ENCODE results near the gene CYGB.

CYGB gene

DNA sequence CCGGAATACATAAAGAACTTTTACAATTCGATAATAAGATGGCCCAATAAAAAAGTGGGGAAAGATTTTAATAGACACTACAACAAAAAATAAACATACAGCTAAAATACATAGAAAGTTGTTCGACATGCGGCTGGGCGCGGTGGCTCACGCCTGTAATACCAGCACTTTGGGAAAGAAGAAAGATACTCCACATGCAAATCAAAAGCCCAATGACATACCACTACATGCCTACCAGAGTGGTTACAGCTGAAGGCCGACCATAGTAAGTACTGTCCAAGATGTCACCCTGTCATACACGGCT, 11.7 kb upstream of the CYGB start:
- DNase-seq: no peak

GRCh38 chr17:76548378-76549214, 11.1 kb upstream of the CYGB start:
- no peak for DNase-seq

- DNase-seq: no peak
These were observed 10.2 kb upstream of the CYGB start for GRCh38 chr17:76547642-76548202.

- DNase-seq: no peak
These were observed 9.7 kb upstream of the CYGB start for GRCh38 chr17:76547183-76547641.

DNA sequence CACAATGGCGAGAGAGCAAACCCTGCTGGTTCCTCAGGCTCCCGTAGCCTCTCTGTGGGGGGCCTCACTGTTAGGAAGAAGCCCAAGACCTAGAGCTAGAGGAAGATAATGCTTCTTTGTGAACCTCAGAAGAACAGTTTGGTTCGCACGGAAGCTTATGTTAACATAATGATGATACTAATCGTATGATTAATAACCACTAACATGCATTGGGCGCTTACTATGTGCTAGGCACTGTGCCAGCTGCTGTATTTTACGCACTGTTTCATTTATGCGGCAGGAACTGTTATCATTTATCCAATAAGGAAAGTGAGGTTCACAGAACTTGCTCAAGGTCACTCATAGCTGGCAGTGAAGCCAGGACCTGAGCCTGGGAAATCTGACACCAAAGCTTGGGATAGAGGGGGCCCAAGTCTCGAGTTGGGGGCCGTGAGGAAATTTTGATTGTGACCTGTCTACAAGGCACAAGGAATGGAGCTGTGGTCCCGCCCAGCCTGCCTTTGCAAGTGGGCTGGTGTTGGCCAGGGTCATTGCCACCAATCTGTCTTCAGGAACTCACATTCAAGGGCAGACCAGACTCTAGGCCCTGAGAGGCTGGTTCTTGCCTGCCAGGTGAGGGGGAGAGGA, 9.2 kb upstream of the CYGB start:
- DNase-seq: no peak

- no peak for DNase-seq
These were observed 8.5 kb upstream of the CYGB start for GRCh38 chr17:76545918-76546555.

DNA sequence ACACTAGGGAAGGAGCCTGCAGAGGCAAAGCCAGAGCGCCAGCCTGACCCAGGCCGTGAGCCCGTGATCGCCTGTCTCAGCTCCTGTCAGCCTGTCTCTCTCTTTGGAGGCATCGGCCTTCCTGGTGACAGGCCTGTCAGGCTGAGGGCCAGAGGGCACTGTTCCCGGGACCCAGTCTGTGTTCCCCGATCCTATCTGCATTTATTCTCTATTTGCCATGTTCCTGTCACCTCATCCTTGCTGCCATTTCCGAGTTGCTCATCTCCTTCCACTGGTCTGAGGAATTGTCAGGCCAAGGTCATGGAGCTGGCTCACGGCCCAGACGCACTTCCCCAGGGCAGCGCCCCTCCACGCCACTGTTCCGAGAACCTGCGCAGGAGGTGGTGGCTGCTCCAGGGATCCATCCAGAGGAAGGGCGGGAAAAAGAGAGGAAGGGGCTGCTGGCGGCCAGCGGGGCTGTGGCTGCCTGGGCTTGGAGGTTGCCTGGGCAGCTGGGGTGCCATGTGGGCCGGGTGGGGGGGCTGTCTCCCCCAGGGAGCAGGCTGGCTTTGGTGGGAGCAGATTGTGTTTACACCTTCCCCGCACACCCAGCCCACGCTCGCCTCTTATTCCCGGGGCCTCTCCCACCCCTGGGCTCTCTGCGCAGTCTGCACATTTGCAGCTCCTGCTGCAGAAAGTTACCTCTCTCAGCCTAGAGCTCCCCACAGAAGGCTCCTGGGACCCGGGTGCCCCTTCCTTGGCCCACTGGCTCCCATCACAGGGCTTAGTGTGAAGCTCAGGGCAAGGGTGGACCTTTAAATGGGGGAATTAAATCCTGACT, 7.2 kb upstream of the CYGB start:
- DNase-seq: no peak

DNA sequence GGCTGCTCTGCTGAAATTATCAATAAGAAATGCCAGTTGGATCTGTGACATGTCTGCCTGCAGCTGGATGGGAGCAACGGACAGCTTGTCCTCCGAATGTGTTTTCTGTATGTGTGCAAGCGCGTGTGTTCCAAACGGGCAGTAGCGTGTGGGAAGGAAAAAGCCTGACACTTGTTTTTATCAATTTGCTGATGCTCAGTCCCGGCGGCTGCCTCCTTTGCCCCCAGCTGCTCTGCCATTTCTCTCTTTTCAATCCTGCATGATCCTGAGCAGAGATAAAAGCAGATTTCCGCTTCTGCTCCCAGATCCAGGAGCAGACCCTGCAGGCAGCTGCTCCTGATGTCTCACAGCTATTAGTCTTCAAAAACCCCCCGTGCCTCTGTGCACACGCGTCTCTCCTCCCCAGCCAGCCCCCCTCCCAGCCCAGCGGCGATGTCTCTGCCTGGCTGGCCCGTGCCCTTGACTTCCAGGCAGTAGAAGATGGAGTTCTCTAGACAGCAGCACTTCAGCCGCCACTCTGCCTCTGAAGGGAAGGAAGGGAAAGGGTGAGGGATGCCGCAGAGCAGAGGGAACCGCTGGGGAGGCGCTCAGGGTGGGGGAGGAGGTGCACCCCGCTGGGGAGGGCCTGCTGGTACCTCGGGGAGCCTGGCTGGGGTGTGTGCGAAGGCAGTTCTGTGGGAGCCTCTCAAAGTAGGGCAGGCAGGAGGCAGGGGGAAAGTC, 6.5 kb upstream of the CYGB start:
- no peak for DNase-seq

- DNase-seq: no peak
These were observed 5.9 kb upstream of the CYGB start for GRCh38 chr17:76543482-76543825.

DNA sequence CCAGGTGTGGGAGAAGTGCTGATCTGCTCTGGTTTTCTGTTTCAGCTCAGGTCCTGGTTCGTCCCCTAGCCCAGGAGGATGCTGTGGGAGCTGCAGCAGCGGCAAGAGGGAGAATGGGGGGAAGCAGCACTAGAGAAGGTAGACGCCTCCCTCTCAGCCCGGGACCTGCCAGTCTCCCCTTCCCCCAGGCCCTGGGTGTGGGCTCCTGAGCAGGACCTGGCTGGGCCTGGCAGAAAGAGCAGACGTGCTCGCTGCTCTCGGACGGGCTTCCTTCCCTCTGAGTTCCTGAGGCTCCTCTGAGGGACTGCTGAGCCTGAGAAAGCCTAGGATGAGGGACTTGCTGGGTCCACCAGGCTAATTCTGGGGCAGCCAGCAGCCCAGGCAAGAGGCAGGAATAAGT, 5.5 kb upstream of the CYGB start:
- no peak for DNase-seq

DNA sequence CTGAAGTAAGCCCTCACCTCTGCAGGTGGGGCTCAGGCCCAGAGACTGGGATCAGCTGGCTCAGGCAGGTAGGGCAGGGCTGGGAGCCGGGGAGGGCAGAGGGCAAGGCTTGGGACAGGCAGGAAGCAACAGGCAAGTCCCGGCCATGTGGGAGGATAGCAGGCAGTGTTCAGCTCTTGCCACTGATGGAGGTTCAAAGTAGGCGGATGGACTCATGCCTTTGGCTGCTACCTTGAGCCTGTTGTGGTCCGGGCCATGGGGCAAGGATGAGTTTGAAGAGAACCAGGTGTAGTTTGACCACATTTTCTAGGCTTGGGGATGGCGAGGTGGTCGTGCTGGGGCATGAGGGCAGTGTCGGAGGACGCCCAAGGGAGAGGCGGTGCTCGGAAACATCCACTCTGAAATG, 5.1 kb upstream of the CYGB start:
- no peak for DNase-seq

- no peak for DNase-seq
These were observed 4.4 kb upstream of the CYGB start for GRCh38 chr17:76541739-76542454.

- peak; percentile 98 for DNase-seq
These were observed 3.1 kb upstream of the CYGB start for GRCh38 chr17:76540381-76541300.

- peak; percentile 46 for DNase-seq
These were observed 2.2 kb upstream of the CYGB start, which contains the start of gene PRCD for GRCh38 chr17:76539631-76540271. TSS of gene PRCD (plus strand) at chr17:76540044. CDS start at chr17:76540142, 98 bp downstream.

DNA sequence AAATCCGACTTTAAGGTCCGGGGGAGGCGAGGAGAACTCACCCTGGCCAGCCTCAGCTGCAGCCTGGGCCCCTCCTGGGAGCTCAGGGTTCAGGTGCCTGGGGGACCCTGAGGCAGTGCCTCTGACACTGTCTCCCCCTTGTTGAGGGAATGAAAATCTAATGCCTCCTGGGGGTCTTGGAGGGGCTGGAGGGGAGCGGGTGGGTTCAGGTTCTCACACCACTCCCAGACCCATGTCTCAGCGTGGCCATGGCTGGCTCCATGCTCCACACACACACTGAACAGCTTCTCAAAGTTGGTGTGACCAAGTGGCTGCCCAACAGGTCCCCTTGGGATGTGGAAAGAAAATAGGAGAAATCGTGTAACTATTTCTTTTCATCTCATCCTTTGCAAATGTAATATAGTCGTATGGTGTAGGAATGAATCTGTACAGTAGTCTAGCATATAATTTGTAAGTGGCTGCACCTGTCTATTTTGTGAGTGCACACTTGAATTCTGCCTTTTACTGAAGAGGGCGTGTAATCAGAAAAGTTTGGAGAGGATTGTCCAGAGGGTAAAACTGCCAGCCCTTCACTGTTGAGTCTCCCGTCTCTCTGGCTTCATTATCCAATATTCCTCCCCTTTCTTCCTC, 1.5 kb upstream of the CYGB start:
- DNase-seq: no peak

DNA sequence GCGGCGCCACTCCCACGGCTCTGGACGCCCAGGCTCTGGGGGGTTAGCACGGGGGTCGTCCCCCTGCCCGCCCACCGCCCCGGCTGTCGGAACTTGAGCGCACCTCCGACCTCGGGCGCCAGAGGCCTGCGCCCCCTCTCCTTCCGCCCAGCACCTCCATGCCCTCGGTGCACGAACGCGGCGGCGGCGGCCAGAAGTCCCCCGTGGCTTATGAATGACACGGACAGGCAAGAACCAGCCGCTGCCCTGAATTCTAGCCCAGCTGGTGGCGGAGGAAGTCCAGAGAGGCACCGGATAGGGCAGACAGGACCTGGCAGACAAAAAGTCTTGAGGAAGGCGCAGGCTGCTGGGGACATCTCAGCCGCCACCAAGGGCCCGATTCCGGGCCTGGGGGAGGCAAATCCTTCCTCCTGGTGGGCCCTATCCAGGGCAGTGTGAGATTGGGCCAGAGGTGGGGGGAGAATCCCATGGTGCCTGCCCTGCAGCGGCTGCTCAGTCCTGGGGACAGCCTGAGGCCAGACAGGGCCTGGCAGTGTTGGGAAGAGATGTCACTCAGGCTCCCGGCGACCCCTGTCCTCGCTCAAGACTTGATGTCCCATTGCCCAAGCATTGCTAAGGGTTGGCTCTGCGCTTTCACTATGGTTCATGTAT, 897 bp upstream of the CYGB start:
- DNase-seq: no peak

GRCh38 chr17:76537288-76537577, 276 bp downstream of the CYGB start:
- DNase-seq: peak; percentile 61

- no peak for DNase-seq
These were observed 810 bp downstream of the CYGB start for GRCh38 chr17:76536511-76537287.

All from 8988T (cell line).